CD4-positive, alpha-beta T cell treated with Interleukin-15 for 1 hour (primary cell): ENCODE data around the gene MYO1D.
"Not testable (repeated sequence)": the region's sequence is repeated elsewhere in the genome, so short reads cannot be mapped to it uniquely, and the experiment has no call there.

ENCODE experiments used
- DNase-seq: peaks from one replicate; pipeline ENCODE4 v3.0.0-alpha.2; 2020

MYO1D gene

DNA sequence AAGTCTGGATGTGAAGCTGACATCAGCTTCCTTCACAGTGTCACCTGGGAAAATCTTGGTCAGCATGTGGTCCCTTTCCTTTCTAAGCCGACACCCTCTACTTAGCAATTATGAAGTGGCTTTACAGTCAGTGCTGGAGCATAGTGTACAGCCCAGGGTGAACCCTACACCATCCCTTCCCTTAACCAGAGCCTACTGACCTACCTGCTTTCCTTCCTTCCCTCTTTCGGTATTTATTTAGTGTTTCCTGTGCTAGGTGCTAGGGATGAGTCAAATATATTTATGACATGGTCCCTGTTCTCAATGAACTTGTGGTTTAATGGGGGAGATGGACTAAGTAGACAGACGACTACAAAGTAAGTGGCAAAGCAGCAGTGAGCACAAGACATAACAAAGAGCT is 312.6 kb downstream of the MYO1D start:
- DNase-seq: no peak

DNA sequence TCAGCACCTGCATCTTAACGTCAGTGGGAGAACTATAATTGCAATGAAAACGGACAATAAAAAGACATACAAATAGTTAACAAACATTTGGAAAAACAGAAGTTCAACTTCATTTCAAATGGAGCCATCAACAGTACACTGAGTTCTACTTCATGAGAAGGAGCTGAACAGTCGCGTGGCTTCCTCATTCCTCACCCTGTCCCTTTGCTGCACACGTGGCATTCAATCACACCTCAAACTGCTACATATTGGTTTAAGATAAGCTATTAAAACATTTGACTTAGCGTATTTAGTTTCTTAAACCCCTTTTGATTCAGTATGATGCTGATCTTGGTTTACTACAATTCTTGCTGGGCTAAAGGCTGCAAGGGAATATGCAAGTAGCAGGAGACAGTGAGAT is 313.3 kb downstream of the MYO1D start:
- no peak for DNase-seq

DNA sequence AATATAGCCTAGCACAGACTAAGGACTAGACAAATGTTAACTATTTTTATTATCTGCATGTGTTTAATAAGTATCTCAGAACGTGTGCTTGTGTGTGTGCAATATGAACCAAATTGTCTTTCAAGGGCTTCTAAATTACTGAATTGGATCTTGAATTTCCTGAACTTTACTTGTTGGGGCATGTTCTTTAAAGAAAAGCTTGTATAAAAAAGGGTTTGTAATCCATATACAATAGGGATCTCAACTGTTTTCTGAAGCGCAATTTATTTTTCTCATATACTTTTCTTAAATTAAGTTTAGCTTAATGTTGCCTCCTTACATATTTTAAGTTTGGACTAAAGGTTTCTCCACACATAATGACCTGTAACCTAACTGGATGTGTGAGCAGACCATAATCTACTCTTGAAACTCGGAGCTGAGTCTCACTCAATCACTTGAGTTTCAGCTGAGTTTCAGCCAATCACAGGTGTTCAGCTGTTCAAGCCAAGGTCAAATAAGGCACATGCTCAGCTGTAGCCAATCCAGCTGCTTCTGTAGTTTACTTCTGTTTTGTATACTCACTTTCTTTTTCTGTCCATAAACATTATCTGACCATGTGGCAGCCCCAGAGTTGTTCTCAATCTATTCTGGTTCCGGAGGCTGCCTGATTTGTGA is 317.8 kb downstream of the MYO1D start:
- no peak for DNase-seq

DNA sequence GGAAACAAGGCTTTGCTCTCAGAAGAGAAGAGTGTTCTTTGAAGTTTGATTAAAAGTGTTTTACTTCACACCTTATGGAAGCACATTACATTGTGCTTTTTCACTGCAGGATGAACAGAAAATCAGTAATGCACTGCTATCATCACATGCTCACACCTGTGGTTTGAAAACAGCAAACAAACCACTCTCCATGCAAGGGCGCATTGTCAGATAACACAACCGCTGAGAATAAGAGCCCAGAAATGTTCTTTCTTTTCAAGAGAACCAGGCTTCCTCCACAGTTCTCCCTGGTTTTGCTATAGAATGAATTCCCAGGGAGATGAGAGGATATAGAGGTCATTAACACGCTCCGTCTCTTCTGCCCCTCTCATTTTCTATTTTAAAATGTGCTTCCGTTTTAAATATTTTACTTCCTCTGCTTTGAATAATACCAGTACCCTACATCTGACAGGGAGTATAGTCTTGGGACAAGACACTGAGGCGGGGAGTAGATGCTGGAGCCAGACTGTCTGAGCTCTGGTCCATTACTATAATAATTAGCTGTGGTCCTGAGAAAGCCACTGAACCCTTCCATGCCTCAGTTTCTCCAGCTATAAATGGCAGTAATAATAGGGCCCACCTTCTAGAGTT is 318.5 kb downstream of the MYO1D start:
- DNase-seq: no peak

DNA sequence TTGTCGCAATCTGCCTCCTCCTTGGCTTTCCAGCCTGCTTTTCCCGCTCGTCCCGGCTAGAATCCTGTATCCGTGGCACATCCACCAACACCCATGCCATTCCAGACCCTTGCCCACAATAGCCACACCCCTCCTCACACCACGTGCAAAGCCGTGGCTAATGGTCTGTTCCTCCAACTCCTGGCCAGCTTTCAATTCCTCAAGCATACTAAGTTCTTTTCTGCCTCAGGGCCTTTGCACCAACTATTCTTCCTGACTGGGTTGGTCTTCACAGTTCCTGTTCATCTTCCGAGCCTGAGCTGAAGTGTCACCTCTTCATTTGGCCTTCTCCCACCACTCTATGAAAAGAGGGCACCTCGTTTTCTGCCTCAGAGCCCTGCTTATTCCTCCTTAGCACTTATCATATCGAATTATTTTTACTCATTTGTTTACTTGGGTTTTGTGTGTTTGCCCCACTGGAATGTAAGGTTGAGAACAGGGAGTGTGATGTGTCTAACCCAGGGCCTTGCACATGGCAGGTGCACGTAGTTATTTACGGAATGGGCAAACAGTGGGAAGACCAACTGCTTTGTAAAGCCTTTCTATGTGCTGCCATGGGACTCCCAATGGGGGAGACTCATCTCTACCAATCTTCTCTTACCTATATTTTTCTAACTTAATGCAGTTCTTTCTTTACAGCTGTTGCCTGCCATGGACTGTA is 321.2 kb downstream of the MYO1D start:
- no peak for DNase-seq

DNA sequence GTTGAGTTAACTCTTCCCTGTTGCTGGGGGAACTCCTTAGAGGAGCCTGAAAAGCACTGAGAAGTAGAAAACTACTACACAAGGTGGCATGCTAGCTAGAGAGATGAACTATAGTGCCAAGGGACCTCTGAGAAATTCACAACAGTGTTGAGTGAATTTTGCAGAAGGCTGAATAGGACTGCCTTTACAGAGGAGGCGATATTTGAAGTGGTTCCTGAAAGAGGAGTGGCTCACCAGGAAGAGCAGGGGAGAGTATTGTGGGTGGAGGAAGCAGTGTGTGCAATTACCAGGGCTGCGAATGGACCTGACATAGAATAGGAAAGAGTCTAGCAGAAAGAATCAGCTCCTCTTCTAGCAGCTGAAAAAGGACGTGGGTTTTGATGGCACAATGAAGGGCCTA is 323.8 kb downstream of the MYO1D start:
- no peak for DNase-seq

DNA sequence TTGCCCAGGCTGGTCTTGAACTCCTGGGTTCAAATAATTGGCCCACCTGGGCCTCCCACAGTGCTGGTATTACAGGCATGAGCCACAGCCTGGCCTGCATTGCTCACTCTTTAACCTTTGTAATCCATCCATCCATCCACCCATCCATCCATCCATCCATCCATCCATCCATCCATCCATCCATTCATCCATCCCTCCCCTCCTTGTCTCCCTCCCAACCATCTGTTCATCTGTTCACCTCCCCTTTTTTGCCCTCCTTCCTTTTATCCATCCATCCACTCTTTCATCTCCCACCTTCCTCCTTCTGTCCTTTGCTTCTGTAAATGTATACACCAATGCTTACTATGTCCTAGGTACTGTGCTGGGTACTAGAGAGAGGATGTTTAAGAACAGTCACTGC is 324.6 kb downstream of the MYO1D start:
- DNase-seq: no peak

DNA sequence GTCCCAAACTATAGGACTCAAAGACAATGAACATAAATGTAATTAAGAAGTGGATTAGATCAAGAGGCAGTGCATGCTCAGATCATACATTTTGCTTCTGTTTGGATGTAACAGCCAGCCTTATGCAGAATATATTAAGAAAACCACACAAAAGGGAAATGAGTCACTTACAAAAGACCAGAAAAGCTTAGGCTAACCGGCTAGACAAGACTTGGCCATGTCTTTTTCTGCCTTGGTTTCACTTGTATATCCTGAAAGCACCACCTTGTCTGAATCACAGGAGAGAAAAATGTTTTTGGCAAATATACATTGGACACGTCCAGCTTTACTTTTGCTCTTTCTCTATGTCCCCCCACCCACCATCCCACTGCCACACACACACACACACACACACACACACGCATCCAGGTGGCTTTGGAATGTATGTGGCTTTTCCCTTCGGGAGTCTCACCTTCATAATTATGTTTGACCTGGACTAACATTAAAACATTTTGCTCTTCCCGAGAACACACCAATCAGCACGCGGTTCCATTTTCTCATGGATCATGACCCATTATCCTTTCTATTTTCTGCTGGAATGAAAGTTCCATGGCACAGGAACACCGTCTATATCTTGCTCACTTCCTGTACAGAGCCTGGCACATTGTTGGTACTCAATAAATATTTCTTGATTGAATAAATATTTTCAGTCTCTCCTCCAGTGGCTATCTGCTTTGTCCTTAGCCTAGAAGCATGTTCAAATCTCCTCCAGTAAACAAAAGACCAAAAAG is 325.6 kb downstream of the MYO1D start:
- DNase-seq: no peak

DNA sequence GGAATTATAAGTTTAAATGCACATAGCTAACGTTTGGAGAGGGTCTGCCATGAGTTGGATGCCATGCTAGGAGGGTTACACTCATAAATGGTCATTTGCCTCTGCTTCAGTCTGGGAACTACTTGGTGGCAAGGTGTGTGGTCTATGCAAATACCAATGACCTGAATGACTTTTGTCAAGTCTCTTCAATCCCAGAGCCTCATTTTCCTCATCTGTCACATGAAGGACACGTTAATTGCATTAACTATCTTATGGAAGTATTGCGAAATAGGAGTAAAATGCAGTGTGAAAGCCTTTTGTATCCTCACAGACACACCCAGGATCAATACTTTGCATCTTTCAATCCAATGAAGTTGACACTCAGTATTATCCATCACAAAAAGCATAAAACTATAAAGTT is 327.4 kb downstream of the MYO1D start:
- DNase-seq: no peak

DNA sequence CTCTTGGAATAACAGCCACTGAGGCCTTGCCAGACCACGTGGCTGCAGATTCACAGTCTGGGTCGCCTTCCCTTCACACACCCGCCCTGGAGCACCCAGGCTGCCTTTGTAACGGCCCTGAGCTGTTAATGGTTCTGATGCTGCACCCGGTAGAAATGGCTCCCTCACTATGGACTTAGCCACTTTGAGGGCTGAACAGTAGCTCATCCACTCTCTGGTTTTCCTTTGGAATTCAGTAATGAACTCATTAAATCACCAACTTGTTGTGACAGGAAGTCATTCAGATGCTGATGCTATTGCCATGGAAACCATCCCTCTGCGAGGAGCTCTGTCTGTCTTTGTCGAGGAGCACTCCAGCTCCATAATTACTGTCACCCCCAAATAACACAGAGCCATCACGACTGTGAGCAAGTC is 330.9 kb downstream of the MYO1D start:
- DNase-seq: no peak

DNA sequence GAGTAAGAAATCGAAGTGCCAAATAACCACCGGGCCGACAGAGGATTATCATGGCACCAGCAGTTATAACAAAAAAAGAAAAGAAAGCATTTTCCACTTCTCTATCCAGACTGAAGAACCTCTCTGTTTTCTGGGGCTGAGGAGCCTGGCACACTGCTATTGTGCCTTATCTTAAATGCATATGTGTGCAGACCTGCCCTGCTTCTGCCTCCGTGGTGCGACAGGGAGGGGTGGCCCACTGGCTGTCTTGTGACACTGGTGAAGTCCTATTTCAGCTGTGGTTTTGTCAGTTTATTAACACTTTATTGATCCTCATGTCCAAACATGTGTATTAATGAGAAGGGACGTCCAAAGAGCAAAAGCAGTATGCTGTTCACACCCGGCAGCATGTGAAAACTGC is 334.7 kb downstream of the MYO1D start:
- DNase-seq: no peak

DNA sequence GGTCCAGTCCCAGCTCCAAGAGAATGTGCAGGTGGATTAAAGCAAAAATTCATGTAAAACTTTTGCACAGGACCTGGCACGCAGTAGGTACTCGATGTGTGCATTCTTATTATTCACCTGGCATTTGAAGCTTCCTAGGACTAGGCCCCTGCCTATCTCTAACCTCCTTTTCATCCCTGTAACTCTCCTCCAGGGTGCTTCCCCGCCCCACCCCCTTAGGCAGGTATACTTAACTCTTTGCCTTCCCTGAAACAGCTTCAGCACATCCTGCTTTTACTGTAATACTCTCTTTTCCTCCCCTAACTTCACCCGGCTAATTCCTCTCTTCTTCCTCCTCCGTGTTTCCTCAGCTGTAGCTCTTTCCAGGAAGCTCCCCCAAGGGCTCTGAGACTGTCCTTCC is 335.3 kb downstream of the MYO1D start:
- DNase-seq: no peak

DNA sequence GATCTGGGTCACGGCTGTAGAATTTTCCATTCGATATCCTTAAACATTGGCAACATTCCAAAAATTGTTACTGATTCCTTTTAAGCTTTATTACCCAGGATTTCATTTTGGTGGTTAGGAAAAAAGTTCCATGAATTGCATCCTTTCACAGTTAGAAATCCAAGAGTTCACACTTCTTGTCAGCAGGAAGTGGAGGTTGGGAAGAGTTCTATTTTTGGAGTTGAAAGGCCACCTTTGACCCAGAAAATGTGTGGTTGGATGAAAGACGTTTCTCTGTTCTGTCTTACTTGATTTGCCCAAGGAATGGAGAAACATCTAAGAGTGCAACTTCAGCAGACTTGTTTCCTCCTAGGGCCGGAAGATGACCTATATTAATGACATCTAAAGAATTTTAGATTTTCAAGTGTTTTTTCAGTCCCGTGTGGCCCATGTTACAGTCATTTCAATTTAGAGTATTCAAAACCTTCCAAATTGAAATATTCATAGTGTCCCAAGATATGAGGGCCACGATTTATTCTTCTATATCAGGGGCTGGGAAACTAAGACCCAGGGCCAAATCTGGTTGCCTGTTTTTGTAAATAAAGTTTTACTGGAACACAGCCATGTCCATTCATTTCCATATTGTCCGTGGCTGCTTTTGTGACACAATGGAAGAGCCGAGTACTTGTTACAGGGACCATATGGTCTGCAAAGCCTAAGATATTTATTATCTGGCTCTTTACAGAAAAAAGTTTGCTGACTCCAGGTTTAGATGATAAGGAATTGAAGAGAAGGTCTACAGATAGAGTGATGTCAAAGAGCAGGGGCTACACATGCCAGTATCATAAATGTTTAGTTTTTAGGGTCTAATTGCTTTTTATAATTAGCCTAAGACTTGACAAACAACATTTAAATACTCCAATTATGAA is 339.9 kb downstream of the MYO1D start:
- DNase-seq: no peak

DNA sequence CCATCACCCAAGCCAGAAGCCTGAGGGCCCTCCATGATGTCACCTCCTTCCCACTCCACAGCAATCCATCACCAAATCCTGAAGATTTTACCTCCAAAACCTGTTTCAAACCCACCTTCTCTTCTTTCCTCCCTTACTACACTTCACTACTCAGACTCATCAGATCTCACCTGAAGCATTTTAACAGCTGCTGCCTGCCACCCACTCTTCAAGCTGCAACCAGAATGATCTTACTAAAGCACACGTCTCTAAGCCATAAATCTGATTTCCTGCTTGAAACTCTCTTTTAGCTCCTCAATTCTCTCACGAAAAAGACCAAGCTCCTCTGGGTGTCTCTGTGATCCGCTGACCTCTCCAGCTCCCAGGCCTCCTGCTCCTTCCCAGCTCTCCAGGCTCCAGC is 343.6 kb downstream of the MYO1D start:
- DNase-seq: no peak

DNA sequence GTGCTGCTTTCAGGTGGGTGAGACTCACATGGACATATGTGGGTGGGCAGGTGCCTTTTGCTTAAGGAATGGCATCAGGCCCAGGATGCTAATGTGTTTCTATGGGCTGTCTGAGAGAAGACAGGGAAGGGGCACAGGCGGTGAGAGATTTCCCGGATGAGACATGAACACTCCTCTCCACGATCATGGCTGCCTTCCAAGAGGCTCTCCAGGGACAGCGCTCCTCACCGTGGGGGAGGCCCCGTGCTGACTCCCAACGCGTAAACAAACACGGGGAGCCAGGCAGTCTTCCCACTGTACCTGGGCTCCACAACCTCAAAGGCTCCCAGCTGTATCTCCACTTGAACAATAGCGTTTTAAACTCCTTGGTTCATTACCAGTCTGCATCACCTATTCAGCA is 347.3 kb downstream of the MYO1D start:
- no peak for DNase-seq

DNA sequence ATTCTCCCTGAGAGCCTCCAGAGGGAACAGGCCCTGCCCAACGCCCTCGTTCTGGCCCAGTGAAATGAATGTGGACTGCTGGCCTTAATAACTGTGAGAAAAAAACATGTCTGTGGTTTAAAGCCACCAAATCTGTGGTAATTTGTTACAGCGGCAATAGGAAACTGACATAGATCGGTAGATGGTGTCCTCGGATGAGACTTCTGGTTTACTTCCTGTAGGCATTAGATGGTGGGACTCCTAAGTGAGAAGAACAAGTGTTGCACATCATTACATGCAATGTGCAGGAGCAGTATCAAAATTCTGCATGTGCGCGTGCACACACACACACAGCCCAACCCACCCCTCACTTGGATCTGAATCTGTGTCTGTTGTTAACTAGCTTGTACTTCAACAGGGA is 348.1 kb downstream of the MYO1D start:
- no peak for DNase-seq

DNA sequence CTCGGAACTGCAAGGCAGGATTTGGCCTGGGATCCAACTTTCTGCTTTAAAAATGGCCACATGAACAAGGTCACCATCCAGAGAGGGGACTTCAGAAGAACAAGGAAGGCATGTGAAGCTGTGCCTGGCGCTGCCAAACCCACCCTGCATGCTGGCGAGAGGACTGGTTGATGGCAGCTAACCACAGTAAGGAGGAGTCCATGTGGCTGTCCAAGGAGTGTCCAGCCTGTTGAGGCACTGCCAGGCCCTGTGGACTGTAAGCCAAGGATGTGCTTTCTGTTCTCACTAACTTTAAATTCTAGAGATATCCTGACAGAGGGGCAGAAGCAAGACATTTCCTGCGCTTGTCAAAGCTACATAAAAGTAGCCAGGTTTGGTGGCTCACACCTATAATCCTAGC is 349.8 kb downstream of the MYO1D start:
- no peak for DNase-seq

DNA sequence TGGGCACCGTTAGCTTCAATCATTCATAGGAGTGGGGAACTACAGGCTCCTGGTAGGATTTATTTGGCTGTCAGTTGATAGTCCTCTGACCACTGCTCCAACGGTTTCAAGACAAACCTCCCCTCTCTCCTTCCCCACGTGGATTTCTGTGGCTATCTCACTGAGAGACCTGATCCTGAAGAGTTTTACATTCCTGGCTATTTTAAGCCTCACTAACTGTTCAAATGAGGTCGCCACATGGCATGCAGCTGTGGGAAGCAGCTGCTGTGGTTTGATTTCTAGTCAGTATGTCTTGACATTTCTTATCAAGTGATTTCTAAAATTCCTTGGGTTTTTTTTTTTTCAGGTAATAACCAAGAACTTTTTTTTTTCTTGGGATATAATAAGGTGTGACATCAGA is 351.8 kb downstream of the MYO1D start:
- no peak for DNase-seq

DNA sequence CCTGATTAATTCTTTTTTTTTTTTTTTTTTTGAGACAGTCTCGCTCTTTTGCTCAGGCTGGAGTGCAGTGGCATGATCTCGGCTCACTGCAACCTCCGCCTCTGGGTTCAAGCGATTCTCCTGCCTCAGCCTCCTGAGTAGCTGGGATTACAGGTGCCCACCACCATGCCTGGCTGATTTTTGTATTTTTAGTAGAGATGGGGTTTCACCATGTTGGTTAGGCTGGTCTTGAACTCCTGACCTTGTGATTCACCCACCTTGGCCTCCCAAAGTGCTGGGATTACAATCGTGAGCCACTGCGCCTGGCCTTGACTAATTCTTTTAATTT is 352.4 kb downstream of the MYO1D start:
- DNase-seq: not testable (repeated sequence)

DNA sequence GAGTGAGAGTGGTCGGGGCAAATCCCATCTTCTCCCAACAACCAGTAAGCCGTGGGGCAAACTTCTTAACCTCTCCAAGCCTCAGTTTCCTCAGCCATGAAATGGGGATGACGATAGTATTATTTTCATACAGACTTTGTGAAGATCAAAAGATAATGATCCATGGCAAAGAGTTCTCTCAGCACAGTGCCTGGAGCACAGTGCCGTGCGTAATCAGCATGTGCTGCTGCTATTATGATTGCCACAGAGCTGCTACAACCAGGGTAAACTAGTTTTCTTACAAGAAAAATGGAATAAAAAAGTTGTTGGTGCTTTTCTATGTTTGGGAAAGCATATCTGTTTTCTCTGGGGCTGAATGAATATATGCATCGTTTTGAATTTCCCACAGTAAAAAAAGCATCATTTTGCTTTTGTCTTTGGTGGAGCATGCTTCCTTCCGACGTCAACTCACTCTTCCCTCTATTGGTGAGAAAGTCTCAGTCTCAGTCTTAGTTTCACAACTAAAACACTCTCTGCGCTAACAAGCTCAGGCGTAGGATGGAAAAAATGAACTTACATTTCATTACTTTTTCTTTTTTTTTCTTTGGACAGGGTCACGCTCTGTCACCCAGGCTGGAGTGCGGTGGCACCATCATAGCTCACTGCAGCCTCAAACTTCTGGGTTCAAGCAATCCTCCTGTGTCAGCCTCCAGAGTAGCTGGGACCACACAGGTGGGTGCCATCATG is 352.9 kb downstream of the MYO1D start:
- no peak for DNase-seq

DNA sequence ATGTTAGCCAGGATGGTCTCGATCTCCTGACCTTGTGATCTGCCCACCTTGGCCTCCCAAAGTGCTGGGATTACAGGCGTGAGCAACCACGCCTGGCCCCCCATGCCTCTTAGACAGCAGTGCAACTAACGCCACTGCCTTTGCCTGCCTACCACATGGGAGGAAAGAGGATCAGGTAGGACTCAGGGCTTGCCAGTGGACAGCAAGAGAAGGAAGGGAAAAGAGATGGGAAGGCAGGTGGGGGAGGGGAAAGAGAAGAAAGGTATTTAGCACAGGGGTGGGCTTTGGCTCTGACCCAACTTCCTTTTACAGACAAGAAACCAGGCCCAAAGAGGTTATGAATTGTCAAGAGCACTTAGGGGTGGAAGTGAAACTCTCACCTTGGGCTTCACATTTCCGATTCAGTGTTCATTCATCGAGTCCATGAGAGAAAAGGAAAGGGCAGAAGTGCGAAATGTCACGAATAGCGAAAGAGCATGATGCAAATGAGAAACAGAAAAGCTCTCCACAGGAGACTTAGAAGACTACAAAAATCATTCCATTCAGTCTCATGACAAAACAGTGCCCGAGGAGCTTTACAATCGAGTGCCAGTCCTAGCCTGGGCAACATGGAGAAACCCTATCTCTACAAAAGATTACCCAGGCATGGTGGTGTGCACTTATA is 353.8 kb downstream of the MYO1D start:
- DNase-seq: no peak
